Measurements from ENCODE around the gene CDKAL1. TPM values are rescaled to one million over a fixed set of nuclear protein-coding genes. Genes with fewer than 3 reads are reported as not detected.

The CDKAL1 gene
- total RNA-seq, 2 donors from 2014 or later, result 23.5 to 26.4 TPM

GRCh38 chr6:20678831-20679352 is 144.6 kb downstream of the CDKAL1 start:
- H3K4me3 Mint-ChIP-seq, result no peak overlapping the region
- Histone ChIP-seq H3K27me3 (ENCODE audit: control insufficient read depth, insufficient read depth, low read length, poor library complexity, severe bottlenecking) (no peaks in the 10 kb centered on the region), H3K27ac (ENCODE audit: low read depth, low read length) (no peak overlapping the region), H3K36me3 (ENCODE audit: control insufficient read depth, insufficient read depth, low read length) (no peaks in the 10 kb centered on the region), H3K9me3 (ENCODE audit: control insufficient read depth, low read length) (no peaks in the 10 kb centered on the region), H3K9ac (ENCODE audit: extremely low read depth, low read length, poor library complexity, severe bottlenecking) (no peak overlapping the region), H3K4me3 (ENCODE audit: low read length) (no peak overlapping the region), H3K4me1 (ENCODE audit: control insufficient read depth, insufficient read depth, low read length) (peaks cover 4% of the 10 kb centered on the region)
- H3K36me3 Mint-ChIP-seq (ENCODE audit: low read depth), result peaks cover 5% of the 10 kb centered on the region
- no peak for TF ChIP-seq CTCF (conservative IDR thresholded peaks at IDR 0.05)
- WGBS, 2 experiments (ENCODE audit: insufficient coverage in 1 of 2, insufficient read length in 1 of 2), result 82 to 97% methylated on average over 2 of the region's 2 CpGs
- H3K9me3 Mint-ChIP-seq, result no peaks in the 10 kb centered on the region
- H3K4me1 Mint-ChIP-seq, result peaks cover 15% of the 10 kb centered on the region
- no peaks in the 10 kb centered on the region for H3K27me3 Mint-ChIP-seq (ENCODE audit: insufficient read depth)
- DNase-seq, result no peak
- H3K27ac Mint-ChIP-seq, result no peak overlapping the region

GRCh38 chr6:20680697-20681165 is 146.5 kb downstream of the CDKAL1 start:
- H3K27ac Mint-ChIP-seq, result no peak overlapping the region
- DNase-seq, result no peak
- Histone ChIP-seq H3K36me3 (ENCODE audit: control insufficient read depth, insufficient read depth, low read length) (no peaks in the 10 kb centered on the region), H3K9me3 (ENCODE audit: control insufficient read depth, low read length) (no peaks in the 10 kb centered on the region), H3K27ac (ENCODE audit: low read depth, low read length) (no peak overlapping the region), H3K9ac (ENCODE audit: extremely low read depth, low read length, poor library complexity, severe bottlenecking) (no peak overlapping the region), H3K4me3 (ENCODE audit: low read length) (no peak overlapping the region), H3K27me3 (ENCODE audit: control insufficient read depth, insufficient read depth, low read length, poor library complexity, severe bottlenecking) (no peaks in the 10 kb centered on the region), H3K4me1 (ENCODE audit: control insufficient read depth, insufficient read depth, low read length) (peaks cover 4% of the 10 kb centered on the region)
- WGBS, 2 experiments (ENCODE audit: insufficient coverage in 1 of 2, insufficient read length in 1 of 2), result 89 to 98% methylated on average over 3 to 4 of the region's 4 CpGs
- H3K4me1 Mint-ChIP-seq, result peaks cover 10% of the 10 kb centered on the region
- no peaks in the 10 kb centered on the region for H3K27me3 Mint-ChIP-seq (ENCODE audit: insufficient read depth)
- H3K4me3 Mint-ChIP-seq, result no peak overlapping the region
- TF ChIP-seq CTCF (conservative IDR thresholded peaks at IDR 0.05), result no peak
- peaks cover 4% of the 10 kb centered on the region for H3K9me3 Mint-ChIP-seq
- H3K36me3 Mint-ChIP-seq (ENCODE audit: low read depth), result peaks cover 9% of the 10 kb centered on the region

GRCh38 chr6:20681243-20681684 is 147.0 kb downstream of the CDKAL1 start:
- no peak overlapping the region for H3K9ac ChIP-seq (ENCODE audit: extremely low read depth, low read length, poor library complexity, severe bottlenecking)
- no peak overlapping the region for H3K4me3 ChIP-seq (ENCODE audit: low read length)
- no peaks in the 10 kb centered on the region for H3K27me3 ChIP-seq (ENCODE audit: control insufficient read depth, insufficient read depth, low read length, poor library complexity, severe bottlenecking)
- H3K4me3 Mint-ChIP-seq, result no peak overlapping the region
- H3K27ac Mint-ChIP-seq, result no peak overlapping the region
- H3K9me3 ChIP-seq (ENCODE audit: control insufficient read depth, low read length), result no peaks in the 10 kb centered on the region
- peaks cover 4% of the 10 kb centered on the region for H3K9me3 Mint-ChIP-seq
- DNase-seq, result no peak
- H3K27ac ChIP-seq (ENCODE audit: low read depth, low read length), result no peak overlapping the region
- no peak for TF ChIP-seq CTCF (conservative IDR thresholded peaks at IDR 0.05)
- H3K36me3 Mint-ChIP-seq (ENCODE audit: low read depth), result peaks cover 9% of the 10 kb centered on the region
- peaks cover 13% of the 10 kb centered on the region for H3K4me1 Mint-ChIP-seq
- H3K36me3 ChIP-seq (ENCODE audit: control insufficient read depth, insufficient read depth, low read length), result no peaks in the 10 kb centered on the region
- H3K27me3 Mint-ChIP-seq (ENCODE audit: insufficient read depth), result no peaks in the 10 kb centered on the region
- H3K4me1 ChIP-seq (ENCODE audit: control insufficient read depth, insufficient read depth, low read length), result peaks cover 4% of the 10 kb centered on the region

Measured in endodermal cell (in vitro differentiated cells).